Lower leg skin (tissue), 4 donors: ENCODE results near the gene LIPC. TPM values are rescaled to one million over a fixed set of nuclear protein-coding genes. Genes with fewer than 3 reads are reported as not detected.

Source experiments
- DNase-seq, 2 donors: peaks; one replicate each; pipeline ENCODE4 v3.0.0-alpha.2; 2019; ENCODE audit warnings: low spot score in 2 of 2
- H3K4me3 ChIP-seq: fragments of 200-600 bp; sonication (generic); 2 replicates; pipeline ENCODE4 v1.5.1; 2017; ENCODE audit warnings: mild to moderate bottlenecking, low read depth; ENCODE audit not compliant: poor library complexity, severe bottlenecking
- CTCF ChIP-seq, 3 donors: fragments of 450-650 bp; IDR thresholded peaks; one replicate each; pipeline ENCODE4 v1.5.1; 2016; ENCODE audit warnings: antibody characterized with exemption in 3 of 3, mild to moderate bottlenecking in 3 of 3, moderate library complexity in 2 of 3
- POLR2A ChIP-seq, 2 donors: fragments of 450-650 bp; IDR thresholded peaks; one replicate each; pipeline ENCODE4 v1.6.1; 2016 to 2017; ENCODE audit warnings: antibody characterized with exemption in 2 of 2, mild to moderate bottlenecking in 1 of 2, moderate library complexity in 1 of 2
- WGBS, 2 donors: methylation state at CpG; one replicate each; pipeline ENCODE4 v1.1.5; 2018; 5-methylcytosine and 5-hydroxymethylcytosine counted together
- intact Hi-C: fragments of 100-400 bp; cut with DNase I; formaldehyde crosslinking; loops from one replicate; pipeline ENCODE4 v1.15.0; 2023; ENCODE audit warnings: low total_unique reads
- total RNA-seq, 4 donors: library from RNA; depleted of rRNA; stranded (reverse); fragments of >200 nt; gene quantifications; one replicate each; pipeline ENCODE4 v1.1.0, GENCODE V29; 2016

LIPC gene
- total RNA-seq, 4 donors from 2014 or later: 0.13 to 0.71 TPM; not detected in 2

GRCh38 chr15:58556541-58556940 is 124.8 kb downstream of the LIPC start:
- H3K4me3 ChIP-seq: no peak overlapping the region
- WGBS, 2 donors: 55 to 64% methylated on average over 3 of the region's 3 CpGs
- intact Hi-C loops: no loop called here
- no peak for DNase-seq
- no peak for TF ChIP-seq CTCF (IDR thresholded peaks at IDR 0.05)
- no peak for TF ChIP-seq POLR2A (IDR thresholded peaks at IDR 0.05)

GRCh38 chr15:58558777-58559176 is 127.0 kb downstream of the LIPC start:
- TF ChIP-seq POLR2A (IDR thresholded peaks at IDR 0.05) (no peak), CTCF (IDR thresholded peaks at IDR 0.05) (no peak)
- intact Hi-C loops: no loop called here
- 50 to 52% methylated on average over 1 of the region's 1 CpG for WGBS, 2 donors
- no peak overlapping the region for H3K4me3 ChIP-seq
- peak in 1 of 2 donors; percentile 3 for DNase-seq

- 73 to 74% methylated on average over 6 of the region's 6 CpGs for WGBS, 2 donors
- no peak overlapping the region for H3K4me3 ChIP-seq
- TF ChIP-seq CTCF (IDR thresholded peaks at IDR 0.05) (no peak), POLR2A (IDR thresholded peaks at IDR 0.05) (no peak)
- no peak for DNase-seq
- intact Hi-C loops: no loop called here
Observed at GRCh38 chr15:58559904-58560588, 128.3 kb downstream of the LIPC start.

GRCh38 chr15:58561321-58561720 is 129.5 kb downstream of the LIPC start:
- no peak overlapping the region for H3K4me3 ChIP-seq
- WGBS, 2 donors: 0% methylated on average over 1 of the region's 1 CpG
- no peak for TF ChIP-seq CTCF (IDR thresholded peaks at IDR 0.05)
- TF ChIP-seq POLR2A (IDR thresholded peaks at IDR 0.05): no peak
- intact Hi-C loops: no loop called here
- no peak for DNase-seq

- H3K4me3 ChIP-seq: no peak overlapping the region
- DNase-seq: peak in 1 of 2 donors; percentile 48
- 47 to 98% methylated on average over 3 of the region's 3 CpGs for WGBS, 2 donors
- intact Hi-C loops: no loop called here
- TF ChIP-seq CTCF (IDR thresholded peaks at IDR 0.05) (no peak), POLR2A (IDR thresholded peaks at IDR 0.05) (no peak)
Observed at GRCh38 chr15:58562135-58562534, 130.3 kb downstream of the LIPC start.

- TF ChIP-seq CTCF (IDR thresholded peaks at IDR 0.05): no peak
- no peak for TF ChIP-seq POLR2A (IDR thresholded peaks at IDR 0.05)
- intact Hi-C loops: no loop called here
- WGBS, 2 donors: 90 to 93% methylated on average over 5 of the region's 6 CpGs
Observed at GRCh38 chr15:58564981-58565380, 133.2 kb downstream of the LIPC start.

More at GRCh38 chr15:58564981-58565380, 133.2 kb downstream of the LIPC start:
- H3K4me3 ChIP-seq: no peak overlapping the region
- peak in 1 of 2 donors; percentile 36 for DNase-seq
